HG02759 (cell line): ENCODE measurements around the gene CRYBG3.
"Not testable (repeated sequence)": the region's sequence is repeated elsewhere in the genome, so short reads cannot be mapped to it uniquely, and the experiment has no call there.

ENCODE experiments used
- ATAC-seq: cut with Tn5 transposase; IDR thresholded peaks from one replicate; pipeline ENCODE4 v1.9.1; 2021; ENCODE audit warnings: mild to moderate bottlenecking, moderate library complexity; ENCODE audit not compliant: unreplicated experiment

CRYBG3 gene

DNA sequence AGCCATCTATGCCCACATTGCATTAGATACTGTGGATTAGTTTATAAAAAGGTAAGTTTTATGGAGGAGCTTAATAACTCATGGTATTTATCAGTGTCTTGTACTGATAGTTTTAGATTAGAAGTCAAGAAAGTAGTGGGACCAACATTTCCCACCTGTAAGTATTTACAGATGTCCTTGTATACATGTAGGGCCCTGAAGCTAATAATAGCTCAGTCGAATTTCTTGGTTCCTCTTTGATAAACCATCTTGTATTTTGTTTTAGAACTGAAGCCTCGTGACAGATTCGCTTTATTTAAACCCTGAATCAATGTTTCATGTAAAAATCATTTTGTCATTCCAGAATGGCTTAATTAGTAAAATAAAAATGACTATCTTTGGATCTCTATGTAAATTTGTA is 73.4 kb downstream of the CRYBG3 start:
- peak; percentile 72 for ATAC-seq

DNA sequence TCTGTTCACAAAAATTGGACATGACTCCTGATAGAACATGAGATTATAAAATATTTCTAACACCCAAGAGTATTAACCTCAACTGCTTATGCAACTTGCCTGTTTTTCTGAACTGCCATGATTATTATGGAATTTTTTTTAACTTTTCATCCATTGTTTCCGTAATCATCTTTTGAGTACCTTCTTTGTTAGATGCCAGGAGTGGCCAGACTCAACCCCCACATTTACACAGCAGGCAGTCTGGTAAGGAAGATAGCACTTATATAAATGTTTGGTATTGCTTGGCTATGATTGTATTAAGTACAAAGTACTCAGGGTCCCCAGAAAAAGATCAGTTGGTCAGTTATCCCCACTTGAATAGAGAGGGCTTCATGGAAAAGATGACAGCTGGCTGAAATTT is 74.3 kb downstream of the CRYBG3 start:
- no peak for ATAC-seq

DNA sequence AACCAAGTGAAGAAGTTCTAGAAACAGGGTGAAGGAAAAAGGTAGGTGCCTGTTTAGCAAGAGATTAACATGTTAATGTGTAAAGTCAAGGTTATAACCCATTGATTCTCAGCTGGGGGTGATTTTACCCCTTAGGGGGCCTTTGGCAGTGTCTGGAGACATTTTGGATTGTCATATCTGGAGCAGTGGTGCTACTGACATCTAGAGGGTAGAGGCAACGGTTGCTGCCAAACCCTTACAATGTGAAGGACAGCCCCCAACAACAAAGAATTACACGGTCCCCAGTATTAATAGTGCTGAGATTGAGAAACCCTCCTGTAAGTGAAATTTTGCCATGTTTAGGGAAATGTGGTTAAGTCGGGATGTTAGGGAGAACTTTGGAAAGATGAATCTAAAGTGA is 74.7 kb downstream of the CRYBG3 start:
- ATAC-seq: no peak

DNA sequence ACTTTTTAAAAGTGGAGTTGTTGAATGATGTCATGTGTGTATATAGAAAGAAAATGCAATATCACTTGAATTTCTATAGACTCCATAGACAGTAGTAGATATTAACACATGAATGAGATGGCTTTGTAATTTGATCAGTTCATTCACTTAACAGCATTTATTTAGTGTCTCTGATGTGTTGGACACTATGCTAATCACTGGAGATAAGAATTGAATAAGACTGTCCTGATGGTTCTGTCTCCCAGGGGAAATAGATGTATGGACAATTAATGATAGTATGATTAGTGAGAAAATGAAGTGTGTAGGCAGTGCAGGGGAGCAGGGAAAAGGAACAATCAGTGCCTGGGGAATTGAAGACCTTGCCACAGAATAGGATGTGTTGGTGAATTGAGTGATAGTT is 77.5 kb downstream of the CRYBG3 start:
- ATAC-seq: no peak

DNA sequence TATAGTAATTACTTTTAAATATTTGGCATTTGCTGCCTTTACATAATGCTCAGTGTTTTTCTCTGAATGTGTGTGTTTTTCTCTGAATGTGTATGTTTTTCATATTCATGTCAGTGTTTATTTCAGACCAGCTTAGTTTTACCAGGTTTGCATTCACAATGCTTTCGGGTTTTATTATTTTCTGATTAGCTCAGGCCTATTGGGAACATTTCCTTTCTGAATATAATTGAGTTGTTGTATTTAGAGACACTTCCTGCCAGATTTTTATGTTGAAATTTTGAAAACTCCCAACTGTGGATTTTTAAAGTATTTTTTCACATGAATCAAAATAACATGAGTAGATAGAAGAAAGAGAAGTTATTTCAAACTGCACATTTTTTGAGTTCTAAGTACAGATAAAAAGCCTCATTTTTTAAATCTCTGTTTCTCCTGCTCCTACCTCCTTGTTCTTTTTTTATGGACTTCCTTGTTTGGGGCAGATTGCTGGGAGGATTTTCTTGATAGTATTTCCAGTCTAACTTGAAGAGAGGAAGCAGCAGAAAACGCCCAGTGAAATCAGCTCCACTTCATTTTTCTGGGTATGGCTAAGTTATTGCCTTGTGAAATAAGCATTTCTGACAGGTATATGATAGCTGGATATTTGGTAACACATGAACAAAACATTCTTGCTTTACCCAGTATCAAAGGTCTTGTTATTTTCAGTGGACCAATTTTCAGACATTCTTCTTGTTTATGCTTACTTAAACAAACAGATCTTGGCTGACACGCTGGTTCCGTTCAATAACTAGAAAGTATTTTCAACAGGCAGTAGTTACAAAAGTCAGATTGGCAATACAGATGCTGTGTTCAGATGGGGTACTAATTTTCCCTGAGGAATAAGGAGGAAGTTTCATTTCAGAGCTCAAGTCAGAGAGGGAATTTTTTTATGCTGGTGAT is 79.8 kb downstream of the CRYBG3 start:
- ATAC-seq: no peak

DNA sequence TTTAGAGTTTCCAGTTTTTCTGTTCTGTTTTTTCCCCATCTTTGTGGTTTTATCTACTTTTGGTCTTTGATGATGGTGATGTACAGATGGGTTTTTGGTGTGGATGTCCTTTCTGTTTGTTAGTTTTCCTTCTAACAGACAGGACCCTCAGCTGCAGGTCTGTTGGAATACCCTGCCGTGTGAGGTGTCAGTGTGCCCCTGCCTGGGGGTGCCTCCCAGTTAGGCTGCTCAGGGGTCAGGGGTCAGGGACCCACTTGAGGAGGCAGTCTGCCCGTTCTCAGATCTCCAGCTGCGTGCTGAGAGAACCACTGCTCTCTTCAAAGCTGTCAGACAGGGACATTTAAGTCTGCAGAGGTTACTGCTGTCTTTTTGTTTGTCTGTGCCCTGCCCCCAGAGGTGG is 88.0 kb downstream of the CRYBG3 start:
- ATAC-seq: not testable (repeated sequence)

DNA sequence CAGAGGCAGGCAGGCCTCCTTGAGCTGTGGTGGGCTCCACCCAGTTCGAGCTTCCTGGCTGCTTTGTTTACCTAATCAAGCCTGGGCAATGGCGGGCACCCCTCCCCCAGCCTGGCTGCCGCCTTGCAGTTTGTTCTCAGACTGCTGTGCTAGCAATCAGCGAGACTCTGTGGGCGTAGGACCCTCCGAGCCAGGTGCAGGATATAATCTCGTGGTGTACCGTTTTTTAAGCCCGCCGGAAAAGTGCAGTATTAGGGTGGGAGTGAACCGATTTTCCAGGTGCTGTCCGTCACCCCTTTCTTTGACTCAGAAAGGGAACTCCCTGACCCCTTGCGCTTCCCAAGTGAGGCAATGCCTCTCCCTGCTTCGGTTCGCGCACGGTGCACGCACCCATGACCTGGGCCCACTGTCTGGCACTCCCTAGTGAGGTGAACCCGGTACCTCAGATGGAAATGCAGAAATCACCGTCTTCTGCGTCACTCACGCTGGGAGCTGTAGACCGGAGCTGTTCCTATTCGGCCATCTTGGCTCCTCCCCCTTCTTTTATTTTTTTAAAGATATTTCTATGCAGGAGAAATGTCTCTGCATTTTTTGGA is 88.5 kb downstream of the CRYBG3 start:
- not testable (repeated sequence) for ATAC-seq

DNA sequence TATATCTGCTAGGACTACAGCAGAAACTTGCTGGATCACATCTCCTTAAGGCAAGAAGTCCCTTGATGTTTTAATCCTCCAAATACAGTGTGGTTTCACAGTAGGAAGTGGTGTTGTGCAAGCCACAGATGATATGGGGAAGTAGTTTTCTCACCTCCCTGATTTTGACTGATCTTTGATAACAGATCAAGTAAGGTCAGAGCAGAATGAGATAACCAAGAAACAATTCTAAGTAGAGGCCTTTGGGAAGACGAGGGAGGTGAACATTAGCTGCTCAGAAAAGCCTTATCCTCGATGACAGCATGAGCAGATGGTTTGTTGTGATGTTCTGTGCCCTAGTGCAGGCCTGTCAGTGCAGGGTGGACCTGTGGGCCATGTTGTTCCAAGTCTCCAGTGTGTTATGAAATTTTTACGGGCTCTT is 89.1 kb downstream of the CRYBG3 start:
- ATAC-seq: no peak

DNA sequence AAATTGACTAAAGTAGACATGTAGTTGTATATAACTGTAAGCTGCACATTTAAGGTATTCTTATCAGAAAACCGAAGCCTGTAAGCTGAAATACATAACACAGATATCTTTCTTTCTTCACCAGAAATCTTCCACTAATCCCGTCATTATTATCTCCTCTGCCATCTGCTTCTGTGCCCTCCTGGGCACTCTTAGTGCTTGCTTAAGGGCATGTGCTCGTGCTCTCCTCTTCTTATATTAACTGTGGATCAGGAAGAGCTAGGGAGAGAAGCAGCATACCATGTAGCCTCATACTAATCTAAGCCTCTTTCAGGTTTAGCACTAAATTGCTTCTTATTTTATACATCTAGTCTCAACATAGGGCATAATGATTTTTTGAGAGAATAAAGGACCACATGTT is 89.6 kb downstream of the CRYBG3 start:
- ATAC-seq: no peak

DNA sequence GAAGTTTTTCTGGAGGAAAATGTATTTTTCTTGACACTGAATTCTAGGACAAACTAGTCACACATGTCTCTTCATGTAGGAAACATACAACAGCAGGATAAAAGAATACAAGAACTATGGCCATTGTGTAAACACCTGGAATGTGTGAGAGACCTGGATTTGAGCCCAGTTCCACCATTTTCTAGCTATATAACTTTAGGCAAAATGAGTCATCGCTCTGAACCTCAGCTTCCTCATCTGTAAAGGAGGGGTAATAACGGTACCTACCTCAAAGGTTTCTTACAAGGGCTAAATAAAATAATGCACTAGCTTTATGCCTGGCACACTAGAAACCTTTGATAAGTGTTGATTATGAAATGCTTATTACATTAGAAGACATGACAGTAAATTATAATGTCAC is 92.6 kb downstream of the CRYBG3 start:
- no peak for ATAC-seq

DNA sequence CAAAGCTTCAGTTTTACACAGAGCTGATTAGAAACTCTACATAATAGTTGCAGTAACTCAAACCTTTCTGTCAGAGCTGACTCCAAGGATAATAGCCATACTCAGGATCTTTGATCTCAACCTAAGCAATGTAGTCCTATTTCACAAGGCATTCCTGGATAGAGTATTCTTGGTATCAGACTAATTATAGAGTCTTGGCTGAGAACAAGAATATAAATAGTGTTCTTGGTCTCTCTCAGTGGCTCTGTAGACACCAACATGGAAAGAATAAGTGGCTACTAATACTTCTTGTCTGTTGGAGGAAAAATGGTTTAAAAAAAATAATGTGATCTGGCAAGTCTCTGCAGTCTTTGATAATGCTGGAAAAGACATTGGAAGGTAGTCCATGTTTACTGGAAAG is 94.8 kb downstream of the CRYBG3 start:
- ATAC-seq: no peak

DNA sequence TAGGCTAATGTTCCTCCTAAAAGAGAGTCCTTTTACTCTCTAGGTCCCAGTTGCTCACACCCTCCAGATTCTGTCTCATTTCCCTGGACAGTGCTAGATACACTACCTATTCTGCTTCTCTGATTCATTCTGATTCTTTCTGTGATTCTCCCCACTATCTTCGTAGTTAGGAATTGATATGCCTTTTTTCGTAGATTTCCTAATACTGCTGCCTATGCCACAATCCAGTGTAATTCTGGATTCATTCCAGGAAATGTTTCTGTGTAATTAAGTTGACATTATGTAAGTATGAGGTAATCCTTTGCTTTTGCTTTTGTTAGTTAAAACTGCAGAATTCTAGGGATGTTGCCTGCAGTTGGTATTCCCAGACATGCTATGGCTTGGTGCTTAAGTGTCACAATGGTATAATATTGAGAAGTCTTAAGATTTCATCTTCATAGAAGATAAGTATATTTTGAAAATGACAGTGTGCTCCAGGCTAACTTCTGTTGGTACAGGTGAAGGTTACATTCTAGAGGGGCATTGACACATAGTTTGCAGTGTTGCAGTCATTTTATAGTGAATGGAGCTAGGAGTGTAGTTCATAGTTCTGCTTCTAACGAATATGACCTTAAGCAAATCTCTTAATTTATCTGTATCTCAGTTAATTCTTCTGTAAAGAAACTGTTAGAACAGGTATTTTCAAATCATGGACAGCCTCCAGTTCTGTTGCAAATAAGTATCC is 96.2 kb downstream of the CRYBG3 start:
- ATAC-seq: no peak

DNA sequence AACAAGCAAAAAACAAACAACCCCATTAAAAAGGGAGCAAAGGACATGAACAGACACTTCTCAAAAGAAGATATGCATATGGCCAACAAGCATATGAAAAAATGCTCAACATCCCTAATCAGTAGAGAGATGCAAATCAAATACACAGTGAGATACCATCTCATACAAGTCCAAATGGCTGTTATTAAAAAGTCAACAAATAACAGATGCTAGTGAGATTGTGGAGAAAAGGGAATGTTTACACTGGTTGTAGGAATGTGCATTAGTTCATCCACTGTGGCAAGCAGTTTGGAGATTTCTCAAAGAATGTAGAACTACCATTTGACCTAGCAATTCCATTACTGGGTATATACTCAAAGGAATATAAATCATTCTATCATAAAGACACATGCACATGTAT is 105.9 kb downstream of the CRYBG3 start:
- no peak for ATAC-seq

DNA sequence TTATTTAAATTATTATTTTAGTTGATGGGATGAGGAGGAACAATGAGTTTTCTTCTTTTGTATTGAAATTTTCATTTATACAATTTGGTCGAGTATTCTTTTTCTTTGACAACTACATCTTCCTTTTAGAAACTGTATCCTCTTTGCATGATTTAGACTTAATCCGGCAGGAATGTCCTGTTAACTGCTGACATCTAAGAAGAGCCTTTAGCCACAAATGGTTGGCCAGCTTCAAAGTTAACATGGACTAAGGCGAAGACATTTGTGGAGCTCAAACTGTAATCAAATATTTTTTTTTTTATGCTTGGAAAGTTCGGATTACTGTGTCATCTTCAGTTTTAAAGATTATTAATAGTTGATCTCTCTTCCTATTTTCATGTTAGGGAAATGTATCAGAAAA is 107.2 kb downstream of the CRYBG3 start:
- ATAC-seq: no peak

DNA sequence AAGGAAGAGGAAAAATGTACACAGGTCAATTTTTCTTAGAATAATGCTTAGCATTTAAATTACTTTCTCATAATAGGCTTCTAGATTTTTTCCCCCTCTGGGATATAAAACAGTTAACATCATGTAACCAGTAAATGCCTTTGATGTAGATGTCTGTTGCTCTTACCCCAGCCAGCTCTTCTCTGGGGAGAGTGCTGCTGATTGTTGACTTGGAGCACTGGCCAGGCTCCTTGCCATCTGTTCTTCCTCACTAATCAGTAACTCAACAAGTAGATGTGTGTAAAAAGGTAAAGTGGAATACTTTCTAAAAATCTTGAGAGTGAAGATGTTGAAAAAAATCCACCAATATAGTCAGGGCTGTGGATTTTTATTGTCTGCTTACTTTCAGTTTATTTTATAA is 108.2 kb downstream of the CRYBG3 start:
- no peak for ATAC-seq

DNA sequence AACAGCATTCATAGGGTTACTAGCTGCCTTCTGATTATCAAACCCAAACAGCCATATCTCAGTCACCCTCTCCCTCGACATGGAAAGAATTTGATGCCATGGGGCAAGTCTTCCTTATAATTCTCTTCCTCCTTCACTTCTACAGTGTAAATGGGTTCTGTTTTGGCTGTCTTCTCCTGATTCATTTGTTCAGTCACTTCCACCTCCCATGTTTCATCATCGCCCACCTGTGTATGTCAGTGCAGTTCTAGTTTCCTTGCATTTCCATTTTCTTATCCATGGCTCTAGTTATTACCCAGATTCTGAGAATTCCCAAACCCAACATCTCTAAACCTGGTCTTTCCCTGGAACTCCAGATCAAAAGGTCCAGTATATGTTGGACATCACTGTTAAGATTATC is 109.4 kb downstream of the CRYBG3 start:
- ATAC-seq: no peak

DNA sequence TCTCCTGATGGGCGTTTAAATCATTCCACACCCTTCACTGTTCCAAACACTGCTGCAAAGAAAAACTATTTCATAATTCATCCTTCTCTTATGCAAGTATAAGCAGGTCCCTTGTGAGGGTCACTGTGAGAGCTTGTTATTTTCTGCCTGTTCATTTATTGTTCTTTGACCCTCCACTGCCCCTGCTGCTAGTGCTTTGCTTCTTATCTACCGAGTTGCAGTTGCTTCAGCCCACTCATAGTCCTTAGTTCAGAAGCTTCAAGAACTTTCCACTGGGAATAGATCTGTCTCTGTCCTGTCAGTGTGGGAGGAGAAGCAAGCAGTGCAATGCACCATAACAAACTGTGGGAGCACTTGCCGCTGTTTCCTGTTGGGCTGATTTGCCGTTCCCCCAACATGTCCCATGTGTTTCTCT is 110.6 kb downstream of the CRYBG3 start:
- ATAC-seq: no peak

DNA sequence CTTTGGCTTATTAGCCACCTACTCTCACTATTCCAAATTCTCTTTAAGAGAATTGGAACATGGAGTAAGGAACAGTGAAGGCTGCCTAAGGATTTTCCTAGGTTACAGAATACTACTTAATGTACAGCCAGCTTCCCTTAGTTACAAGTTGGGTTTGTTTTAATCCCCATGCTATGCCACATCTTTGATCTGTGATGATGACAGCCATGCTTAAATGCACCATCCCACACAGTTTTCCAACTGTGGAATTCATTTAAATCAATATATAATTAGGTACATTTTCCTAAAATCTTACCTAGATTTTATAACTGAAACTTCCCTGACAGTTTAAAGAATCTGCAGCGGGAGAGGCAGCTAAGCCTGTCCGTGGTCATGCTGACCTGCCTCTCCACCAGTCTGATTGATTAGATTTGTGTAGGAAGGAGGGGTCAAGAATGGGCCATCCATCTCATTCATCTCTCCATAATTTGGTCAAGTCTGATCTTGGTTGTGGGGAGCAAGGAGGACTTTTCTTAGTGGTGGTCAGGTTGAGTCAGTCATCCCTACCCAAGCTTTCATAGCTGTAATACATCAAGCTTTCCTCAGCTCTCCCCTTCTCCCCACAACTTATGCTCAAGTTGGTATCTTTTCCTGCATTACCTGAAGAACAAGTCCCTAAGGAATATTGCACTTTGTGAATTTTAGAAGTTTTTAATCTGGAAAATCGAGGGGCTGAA is 113.3 kb downstream of the CRYBG3 start:
- ATAC-seq: no peak

DNA sequence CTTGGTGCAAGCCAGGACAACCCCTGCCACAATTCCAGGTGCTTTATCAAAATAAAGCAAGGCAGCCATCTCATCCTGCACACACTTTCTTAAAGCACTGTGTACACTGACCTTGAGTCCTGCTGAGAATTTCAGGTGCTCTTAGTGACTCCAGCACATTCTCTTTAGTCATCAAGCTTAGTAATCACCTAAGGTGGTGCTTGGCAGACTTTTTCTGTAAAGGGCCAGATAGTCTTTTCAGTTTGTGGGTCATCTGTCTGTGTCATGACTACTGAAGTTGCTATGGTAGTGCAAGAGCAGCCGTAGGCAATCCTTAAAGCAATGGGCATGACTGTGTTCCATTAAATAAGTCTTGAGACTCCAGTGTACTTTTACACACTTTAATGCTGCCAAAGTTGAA is 114.0 kb downstream of the CRYBG3 start:
- ATAC-seq: no peak

DNA sequence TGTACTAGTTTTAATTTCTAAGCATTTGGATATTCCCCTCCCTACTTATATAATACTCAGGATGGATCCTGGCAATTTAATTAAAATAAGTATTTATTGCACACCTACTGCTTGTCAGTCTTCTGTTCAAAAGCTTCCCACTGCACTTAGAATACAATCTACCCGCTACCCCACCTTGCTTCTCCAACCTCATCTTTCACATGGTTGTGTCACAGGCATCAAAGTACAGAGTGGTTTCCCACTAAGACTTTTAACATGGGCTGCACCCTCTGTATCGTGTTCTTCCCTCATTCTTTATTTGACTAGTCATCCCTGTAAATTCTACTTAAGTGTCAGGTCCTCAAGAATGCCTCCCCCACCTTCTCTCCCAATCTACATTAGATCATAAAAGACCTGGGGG is 115.4 kb downstream of the CRYBG3 start:
- ATAC-seq: no peak

DNA sequence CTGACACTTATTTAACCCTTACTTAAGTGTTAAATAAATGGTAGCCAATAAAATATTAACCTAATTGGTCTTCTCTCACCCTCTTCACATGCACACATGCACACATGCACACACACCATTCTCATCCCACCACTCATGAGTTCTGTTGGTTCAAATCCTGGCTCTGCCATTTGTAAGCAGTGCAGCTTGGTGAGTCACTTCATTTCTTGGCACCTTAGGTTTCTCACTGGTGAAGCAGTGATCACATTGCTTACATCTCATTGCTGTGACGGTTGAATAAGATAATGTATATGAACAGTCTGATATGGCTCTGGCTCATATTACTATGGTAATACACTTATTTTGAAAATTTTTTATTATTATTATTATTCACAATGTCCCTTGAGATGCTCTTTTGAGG is 116.6 kb downstream of the CRYBG3 start:
- ATAC-seq: no peak
